HepG2 (cell line): ENCODE results near the gene SP9. TPM values are rescaled to one million over a fixed set of nuclear protein-coding genes. Genes with fewer than 3 reads are reported as not detected.

Experiments used
- ARID2 ChIP-seq: sonication (generic); formaldehyde crosslinking; IDR thresholded peaks from 2 replicates; pipeline ENCODE4 v1.8.1; 2022; ENCODE audit warnings: mild to moderate bottlenecking, missing genetic modification reagents, borderline replicate concordance
- ARNT2 ChIP-seq: sonication (generic); formaldehyde crosslinking; IDR thresholded peaks from 2 replicates; pipeline ENCODE4 v1.8.0; 2022; ENCODE audit warnings: mild to moderate bottlenecking, low read depth, missing genetic modification reagents, moderate library complexity
- DRAP1 ChIP-seq: IDR thresholded peaks from 2 replicates; pipeline ENCODE4 v1.6.1; 2016; ENCODE audit warnings: missing genetic modification reagents, missing compliant biosample characterization
- HNRNPL ChIP-seq: fragments of 200-400 bp; formaldehyde crosslinking; IDR thresholded peaks from 2 replicates; pipeline ENCODE4 v1.6.1; 2017; ENCODE audit warnings: mild to moderate bottlenecking, low read depth, low read length
- KLF13 ChIP-seq: sonication (generic); formaldehyde crosslinking; IDR thresholded peaks from 2 replicates; pipeline ENCODE4 v1.4.0; 2020; ENCODE audit warnings: mild to moderate bottlenecking, missing genetic modification reagents
- MLX ChIP-seq: IDR thresholded peaks from 2 replicates; pipeline ENCODE4 v1.6.1; 2016
- RBM22 ChIP-seq: fragments of 200-400 bp; formaldehyde crosslinking; optimal IDR thresholded peaks from 2 replicates; pipeline ENCODE3; 2017; ENCODE audit warnings: mild to moderate bottlenecking, low read length, moderate library complexity
- SMYD3 ChIP-seq: sonication (generic); formaldehyde crosslinking; IDR thresholded peaks from 2 replicates; pipeline ENCODE4 v1.8.1; 2023; ENCODE audit warnings: mild to moderate bottlenecking, missing genetic modification reagents
- U2AF1 ChIP-seq: fragments of 200-400 bp; formaldehyde crosslinking; optimal IDR thresholded peaks from 2 replicates; pipeline ENCODE3; 2017; ENCODE audit warnings: mild to moderate bottlenecking, low read depth, low read length
- ZNF205 ChIP-seq: IDR thresholded peaks from 2 replicates; pipeline ENCODE4 v1.6.1; 2018; ENCODE audit warnings: missing biosample characterization, missing genetic modification reagents
- ZNF44 ChIP-seq: sonication (generic); formaldehyde crosslinking; IDR thresholded peaks from 2 replicates; pipeline ENCODE4 v1.5.1; 2020; ENCODE audit warnings: mild to moderate bottlenecking, missing genetic modification reagents
- ZNF446 ChIP-seq: sonication (generic); formaldehyde crosslinking; IDR thresholded peaks from 2 replicates; pipeline ENCODE4 v1.5.0; 2020; ENCODE audit warnings: mild to moderate bottlenecking, missing genetic modification reagents
- ZNF557 ChIP-seq: sonication (generic); formaldehyde crosslinking; IDR thresholded peaks from 2 replicates; pipeline ENCODE4 v1.4.0; 2020; ENCODE audit warnings: missing genetic modification reagents
- ZNF616 ChIP-seq: sonication (generic); formaldehyde crosslinking; IDR thresholded peaks from 2 replicates; pipeline ENCODE4 v1.5.0; 2020; ENCODE audit warnings: low read depth, mild to moderate bottlenecking, missing genetic modification reagents
- ZNF629 ChIP-seq: sonication (generic); formaldehyde crosslinking; conservative IDR thresholded peaks from 2 replicates; pipeline ENCODE4 v1.5.0; 2020; ENCODE audit warnings: missing genetic modification reagents
- ZNF660 ChIP-seq: sonication (generic); formaldehyde crosslinking; IDR thresholded peaks from 2 replicates; pipeline ENCODE4 v1.5.1; 2020; ENCODE audit warnings: mild to moderate bottlenecking, low read depth, missing genetic modification reagents, borderline replicate concordance
- ZNF709 ChIP-seq: sonication (generic); formaldehyde crosslinking; IDR thresholded peaks from 2 replicates; pipeline ENCODE4 v1.5.0; 2020; ENCODE audit warnings: mild to moderate bottlenecking, missing genetic modification reagents
- ZNF749 ChIP-seq: sonication (generic); formaldehyde crosslinking; IDR thresholded peaks from 2 replicates; pipeline ENCODE4 v1.8.0; 2022; ENCODE audit warnings: mild to moderate bottlenecking, missing genetic modification reagents, moderate library complexity, borderline replicate concordance
- ZNF841 ChIP-seq: sonication (generic); formaldehyde crosslinking; IDR thresholded peaks from 2 replicates; pipeline ENCODE4 v1.8.1; 2023; ENCODE audit warnings: missing genetic modification reagents, borderline replicate concordance
- ZSCAN12 ChIP-seq: sonication (generic); formaldehyde crosslinking; IDR thresholded peaks from 2 replicates; pipeline ENCODE4 v1.9.0; 2021; ENCODE audit warnings: mild to moderate bottlenecking, missing genetic modification reagents
- ZSCAN22 ChIP-seq: sonication (generic); formaldehyde crosslinking; IDR thresholded peaks from 2 replicates; pipeline ENCODE4 v1.4.0; 2020; ENCODE audit warnings: mild to moderate bottlenecking, missing genetic modification reagents
- polyA plus RNA-seq, 8 experiments: library from polyadenylated mRNA; depleted of rRNA in 3 of 8; stranded (reverse) in 7 of 8; unstranded in 1 of 8; fragments of >200 nt; fragmentation: Illumina TruSeq in 4 of 8; extraction: Trizol in 4 of 8; gene quantifications; 2 replicates each; pipeline versions ENCODE4 v1.2.1 to v1.2.3, GENCODE V29; 2011 to 2016; ENCODE audit warnings: low read depth in 4 of 8, missing spikeins in 1 of 8, mixed read lengths in 1 of 8; ENCODE audit not compliant: insufficient read depth in 1 of 8
- total RNA-seq, 5 experiments: library from RNA; depleted of rRNA; stranded (reverse); fragments of >200 nt; fragmentation: Illumina TruSeq; extraction: Trizol; gene quantifications; 2 replicates each; pipeline ENCODE4 v1.2.3, GENCODE V29; 2016; ENCODE audit warnings: low read depth in 1 of 5
- TF ChIP-seq, protein P1 (sequence below): sonication (generic); formaldehyde crosslinking; IDR thresholded peaks from 2 replicates; pipeline ENCODE4 v1.5.0; 2020; ENCODE audit warnings: mild to moderate bottlenecking, missing genetic modification reagents, moderate library complexity
- TF ChIP-seq, protein P2 (sequence below): sonication (generic); formaldehyde crosslinking; IDR thresholded peaks from 2 replicates; pipeline ENCODE4 v1.5.1; 2020; ENCODE audit warnings: mild to moderate bottlenecking, missing genetic modification reagents, moderate library complexity

Gene SP9
- total and polyA plus RNA-seq, 2 of the 13 experiments (the other 11 are each of a cell fraction or from before 2014, with no cell fraction given) = not detected

DNA sequence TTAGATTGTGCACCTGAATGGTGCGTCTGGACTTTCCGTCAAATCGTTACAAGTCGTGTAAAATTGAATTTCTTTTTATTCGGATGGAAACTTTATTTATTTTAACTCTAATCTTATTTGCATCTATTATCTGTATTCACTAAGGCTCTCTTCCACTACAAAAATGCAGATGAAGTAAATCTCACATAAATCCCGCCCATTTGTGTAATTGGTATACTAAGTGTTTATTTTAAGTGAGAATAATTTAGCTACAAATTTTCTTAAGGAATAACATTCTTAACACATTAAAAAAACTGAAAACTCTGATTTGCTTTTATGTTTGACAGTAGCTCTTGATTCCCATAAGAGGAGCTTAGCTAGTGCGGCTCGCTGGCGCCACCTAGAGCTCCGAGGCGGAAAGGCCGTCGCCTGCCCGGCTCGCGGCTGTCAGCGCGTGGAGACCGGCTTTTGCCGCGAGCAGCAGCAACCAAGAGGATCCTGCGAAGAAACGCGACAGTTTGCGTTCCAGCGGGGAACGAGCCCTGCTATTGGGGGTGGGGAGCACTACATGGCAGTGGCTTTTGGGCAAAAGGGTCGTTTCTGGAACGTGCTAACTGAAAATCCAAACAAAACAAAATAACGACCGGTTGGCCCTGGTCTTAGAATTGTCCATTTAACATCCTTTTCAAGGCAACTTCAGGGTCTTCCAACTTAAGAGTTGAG, 6.7 kb downstream of the SP9 start (continued):
- no peak for TF ChIP-seq ZNF446 (CRISPR knock-in tag)
- peak; percentile 76 for TF ChIP-seq ARNT2 (CRISPR knock-in tag)
- TF ChIP-seq HNRNPL = no peak
- TF ChIP-seq ZNF205 = no peak
- TF ChIP-seq ZNF44 = peak; percentile 82; the same call in 1 of the 2 replicates
- TF ChIP-seq RBM22 = no peak
- no peak for TF ChIP-seq DRAP1 (CRISPR knock-in tag)
- TF ChIP-seq ARID2 (CRISPR knock-in tag) = peak; percentile 73; the same call in 1 of the 2 replicates
- TF ChIP-seq U2AF1 = no peak
- TF ChIP-seq, protein P1, sequence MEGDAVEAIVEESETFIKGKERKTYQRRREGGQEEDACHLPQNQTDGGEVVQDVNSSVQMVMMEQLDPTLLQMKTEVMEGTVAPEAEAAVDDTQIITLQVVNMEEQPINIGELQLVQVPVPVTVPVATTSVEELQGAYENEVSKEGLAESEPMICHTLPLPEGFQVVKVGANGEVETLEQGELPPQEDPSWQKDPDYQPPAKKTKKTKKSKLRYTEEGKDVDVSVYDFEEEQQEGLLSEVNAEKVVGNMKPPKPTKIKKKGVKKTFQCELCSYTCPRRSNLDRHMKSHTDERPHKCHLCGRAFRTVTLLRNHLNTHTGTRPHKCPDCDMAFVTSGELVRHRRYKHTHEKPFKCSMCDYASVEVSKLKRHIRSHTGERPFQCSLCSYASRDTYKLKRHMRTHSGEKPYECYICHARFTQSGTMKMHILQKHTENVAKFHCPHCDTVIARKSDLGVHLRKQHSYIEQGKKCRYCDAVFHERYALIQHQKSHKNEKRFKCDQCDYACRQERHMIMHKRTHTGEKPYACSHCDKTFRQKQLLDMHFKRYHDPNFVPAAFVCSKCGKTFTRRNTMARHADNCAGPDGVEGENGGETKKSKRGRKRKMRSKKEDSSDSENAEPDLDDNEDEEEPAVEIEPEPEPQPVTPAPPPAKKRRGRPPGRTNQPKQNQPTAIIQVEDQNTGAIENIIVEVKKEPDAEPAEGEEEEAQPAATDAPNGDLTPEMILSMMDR = peak; percentile 96
- no peak for TF ChIP-seq ZNF709 (CRISPR knock-in tag)
- TF ChIP-seq ZSCAN12 (CRISPR knock-in tag) = no peak
- TF ChIP-seq ZNF660 (CRISPR knock-in tag) = no peak
- TF ChIP-seq ZNF841 (CRISPR knock-in tag) = no peak
- no peak for TF ChIP-seq ZNF616 (CRISPR knock-in tag)
- TF ChIP-seq ZNF629 (CRISPR knock-in tag) = no peak
- TF ChIP-seq ZSCAN22 (CRISPR knock-in tag) = no peak
- no peak for TF ChIP-seq ZNF749 (CRISPR knock-in tag)
- no peak for TF ChIP-seq KLF13 (CRISPR knock-in tag)
- no peak for TF ChIP-seq SMYD3 (CRISPR knock-in tag)
- TF ChIP-seq, protein P2, sequence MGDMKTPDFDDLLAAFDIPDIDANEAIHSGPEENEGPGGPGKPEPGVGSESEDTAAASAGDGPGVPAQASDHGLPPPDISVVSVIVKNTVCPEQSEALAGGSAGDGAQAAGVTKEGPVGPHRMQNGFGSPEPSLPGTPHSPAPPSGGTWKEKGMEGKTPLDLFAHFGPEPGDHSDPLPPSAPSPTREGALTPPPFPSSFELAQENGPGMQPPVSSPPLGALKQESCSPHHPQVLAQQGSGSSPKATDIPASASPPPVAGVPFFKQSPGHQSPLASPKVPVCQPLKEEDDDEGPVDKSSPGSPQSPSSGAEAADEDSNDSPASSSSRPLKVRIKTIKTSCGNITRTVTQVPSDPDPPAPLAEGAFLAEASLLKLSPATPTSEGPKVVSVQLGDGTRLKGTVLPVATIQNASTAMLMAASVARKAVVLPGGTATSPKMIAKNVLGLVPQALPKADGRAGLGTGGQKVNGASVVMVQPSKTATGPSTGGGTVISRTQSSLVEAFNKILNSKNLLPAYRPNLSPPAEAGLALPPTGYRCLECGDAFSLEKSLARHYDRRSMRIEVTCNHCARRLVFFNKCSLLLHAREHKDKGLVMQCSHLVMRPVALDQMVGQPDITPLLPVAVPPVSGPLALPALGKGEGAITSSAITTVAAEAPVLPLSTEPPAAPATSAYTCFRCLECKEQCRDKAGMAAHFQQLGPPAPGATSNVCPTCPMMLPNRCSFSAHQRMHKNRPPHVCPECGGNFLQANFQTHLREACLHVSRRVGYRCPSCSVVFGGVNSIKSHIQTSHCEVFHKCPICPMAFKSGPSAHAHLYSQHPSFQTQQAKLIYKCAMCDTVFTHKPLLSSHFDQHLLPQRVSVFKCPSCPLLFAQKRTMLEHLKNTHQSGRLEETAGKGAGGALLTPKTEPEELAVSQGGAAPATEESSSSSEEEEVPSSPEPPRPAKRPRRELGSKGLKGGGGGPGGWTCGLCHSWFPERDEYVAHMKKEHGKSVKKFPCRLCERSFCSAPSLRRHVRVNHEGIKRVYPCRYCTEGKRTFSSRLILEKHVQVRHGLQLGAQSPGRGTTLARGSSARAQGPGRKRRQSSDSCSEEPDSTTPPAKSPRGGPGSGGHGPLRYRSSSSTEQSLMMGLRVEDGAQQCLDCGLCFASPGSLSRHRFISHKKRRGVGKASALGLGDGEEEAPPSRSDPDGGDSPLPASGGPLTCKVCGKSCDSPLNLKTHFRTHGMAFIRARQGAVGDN (CRISPR knock-in tag) = peak; percentile 65
- no peak for TF ChIP-seq MLX (CRISPR knock-in tag)
- TF ChIP-seq ZNF557 (CRISPR knock-in tag) = no peak
